K562 treated with DMSO at 1 percent for 12 hours (cell line): Measurements from ENCODE around the gene OR4K5. TPM values are rescaled to one million over a fixed set of nuclear protein-coding genes. Genes with fewer than 3 reads are reported as not detected.

Experiments
- total RNA-seq: library from RNA; unstranded; fragments of 300-600 nt; gene quantifications from 2 replicates; pipeline ENCODE4 v1.2.3, GENCODE V29; 2022; ENCODE audit not compliant: insufficient read depth

The OR4K5 gene
- not detected in 2 replicates for total RNA-seq

DNA sequence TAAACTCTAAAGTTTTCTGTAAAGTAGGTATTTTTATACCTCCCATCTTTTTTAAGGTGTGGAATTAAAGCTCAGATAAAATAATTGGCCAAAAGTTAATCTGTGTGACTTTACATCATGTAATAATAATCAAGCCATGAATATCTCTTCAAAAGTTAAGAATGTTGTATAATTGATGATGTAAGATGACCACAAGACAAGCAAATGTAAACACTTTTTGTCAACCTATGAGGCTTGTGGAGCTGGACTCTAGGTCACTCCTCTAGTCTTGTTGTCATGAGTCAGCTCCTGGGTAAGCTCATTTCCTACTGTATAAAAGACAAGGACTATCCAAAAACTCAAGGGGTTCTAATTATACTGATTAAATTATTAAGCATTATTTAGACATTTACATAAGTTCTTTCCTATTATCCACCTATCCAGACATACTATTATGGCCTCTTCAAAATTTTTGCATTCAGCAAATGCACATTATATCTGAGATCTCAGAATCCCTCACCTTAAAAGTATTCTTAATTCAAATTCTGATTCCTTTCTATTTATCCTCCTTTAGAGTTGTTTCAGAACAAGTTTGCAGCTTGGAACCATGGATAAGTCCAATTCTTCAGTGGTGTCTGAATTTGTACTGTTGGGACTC lies at the start of gene OR4K5:
Gene OR4K5 (plus strand): TSS at position 587 of the 637 bp plus-strand sequence. CDS start 0 bp downstream, at position 587.

DNA sequence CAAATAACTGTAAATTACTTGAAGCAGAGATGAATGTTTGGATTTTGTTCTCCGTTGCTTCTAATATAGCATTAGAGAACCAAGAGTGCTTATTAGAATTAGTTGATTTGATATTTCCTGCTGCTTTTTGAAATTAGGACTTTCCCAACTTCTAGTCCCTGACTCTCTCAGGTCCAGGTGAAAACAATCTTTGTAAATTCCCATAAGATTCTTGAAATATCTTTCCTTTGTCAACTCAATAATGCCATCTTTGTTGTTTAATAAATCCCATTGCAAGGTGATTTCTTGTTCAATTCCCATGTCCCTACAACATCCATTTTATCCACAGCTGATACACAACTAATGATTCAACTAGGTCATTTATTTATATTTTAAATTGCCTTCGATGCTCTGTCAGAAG lies 45.6 kb upstream of the OR4K5 start, which contains the start of gene OR4K2:
Gene OR4K2 (plus strand): TSS at position 301 of the 400 bp plus-strand sequence. CDS start 1,126 bp downstream, outside the sequence.

GRCh38 chr14:19930617-19931016 lies 10.2 kb downstream of the OR4K5 start, which contains the start of gene OR4K1:
TSS of gene OR4K1 (plus strand) at chr14:19930917. CDS start at chr14:19935667, 4,750 bp downstream.

Other genes with a start within 250 kb of the OR4K5 start
- gene OR11H2, start 206.7 kb upstream of the OR4K5 start, total RNA-seq: not detected in 2 replicates
- not detected in 2 replicates for gene OR4Q3, start 177.0 kb upstream of the OR4K5 start, total RNA-seq
- gene OR4M1, start 147.1 kb upstream of the OR4K5 start, total RNA-seq: not detected in 2 replicates
- not detected in 2 replicates for gene OR4N2, start 116.8 kb upstream of the OR4K5 start, total RNA-seq
- not detected in 2 replicates for gene OR4K2, start 45.5 kb upstream of the OR4K5 start, total RNA-seq
- gene OR4K1, start 10.3 kb downstream of the OR4K5 start, total RNA-seq: not detected in 2 replicates
- not detected in 2 replicates for gene OR4K15, start 55.0 kb downstream of the OR4K5 start, total RNA-seq
- gene OR4Q2, start 81.6 kb downstream of the OR4K5 start, total RNA-seq: not detected in 2 replicates
- not detected in 2 replicates for gene OR4K14, start 98.7 kb downstream of the OR4K5 start, total RNA-seq
- gene OR4K13, start 115.4 kb downstream of the OR4K5 start, total RNA-seq: not detected in 2 replicates
- gene OR4L1, start 139.4 kb downstream of the OR4K5 start, total RNA-seq: not detected in 2 replicates
- not detected in 2 replicates for gene OR4K17, start 190.1 kb downstream of the OR4K5 start, total RNA-seq
- gene OR4N5, start 218.2 kb downstream of the OR4K5 start, total RNA-seq: not detected in 2 replicates